Measurements from ENCODE around the gene MBL2.

The MBL2 gene

DNA sequence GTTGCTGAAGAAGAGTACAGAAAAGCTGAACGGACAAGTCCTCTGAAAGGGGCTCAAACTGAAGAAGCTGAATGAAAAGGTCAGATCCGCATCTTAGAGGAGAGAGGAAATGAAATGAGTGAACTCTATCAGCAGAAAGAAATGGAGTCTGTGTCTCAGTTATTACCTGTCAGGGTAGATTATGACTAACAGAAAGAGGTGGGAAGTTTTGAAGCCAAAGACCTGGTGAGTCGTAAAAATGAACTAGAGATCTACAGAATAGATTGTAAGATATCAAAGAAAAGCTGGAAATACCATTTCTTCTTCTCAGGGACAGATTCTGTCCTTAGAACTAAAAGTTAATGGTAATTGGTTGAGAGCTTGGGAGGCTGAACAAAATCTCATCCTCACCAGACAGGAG lies 11.1 kb upstream of the MBL2 start:
- Histone ChIP-seq H3K4me3 (ENCODE audit: low read length) (no peak overlapping the region), H3K9ac (ENCODE audit: low read depth, low read length) (no peak overlapping the region), H3K36me3 (ENCODE audit: insufficient read depth, low read length) (no peaks in the 10 kb centered on the region), H3K27ac (ENCODE audit: low read depth, low read length) (no peak overlapping the region), H3K9me3 (ENCODE audit: insufficient read depth, low read depth, low read length) (no peaks in the 10 kb centered on the region), H3K4me1 (ENCODE audit: insufficient read depth, low read length) (no peaks in the 10 kb centered on the region), H3K27me3 (ENCODE audit: insufficient read depth, low read length) (no peaks in the 10 kb centered on the region)
- WGBS = 94% methylated on average over 3 of the region's 3 CpGs

- Histone ChIP-seq H3K9ac (ENCODE audit: low read depth, low read length) (no peak overlapping the region), H3K27me3 (ENCODE audit: insufficient read depth, low read length) (no peaks in the 10 kb centered on the region)
These were observed 10.0 kb upstream of the MBL2 start for GRCh38 chr10:52782554-52782953.

GRCh38 chr10:52780391-52781155 lies 8.0 kb upstream of the MBL2 start:
- 59% methylated on average over 6 of the region's 6 CpGs for WGBS
- Histone ChIP-seq H3K27ac (ENCODE audit: low read depth, low read length) (no peak overlapping the region), H3K4me1 (ENCODE audit: insufficient read depth, low read length) (no peaks in the 10 kb centered on the region), H3K9me3 (ENCODE audit: insufficient read depth, low read depth, low read length) (no peaks in the 10 kb centered on the region), H3K4me3 (ENCODE audit: low read length) (no peak overlapping the region), H3K27me3 (ENCODE audit: insufficient read depth, low read length) (no peaks in the 10 kb centered on the region), H3K9ac (ENCODE audit: low read depth, low read length) (no peak overlapping the region), H3K36me3 (ENCODE audit: insufficient read depth, low read length) (no peaks in the 10 kb centered on the region)

More at GRCh38 chr10:52782554-52782953, 10.0 kb upstream of the MBL2 start:
- no peaks in the 10 kb centered on the region for H3K9me3 ChIP-seq (ENCODE audit: insufficient read depth, low read depth, low read length)
- H3K4me1 ChIP-seq (ENCODE audit: insufficient read depth, low read length) = no peaks in the 10 kb centered on the region
- H3K27ac ChIP-seq (ENCODE audit: low read depth, low read length) = no peak overlapping the region
- no peaks in the 10 kb centered on the region for H3K36me3 ChIP-seq (ENCODE audit: insufficient read depth, low read length)
- no peak overlapping the region for H3K4me3 ChIP-seq (ENCODE audit: low read length)

DNA sequence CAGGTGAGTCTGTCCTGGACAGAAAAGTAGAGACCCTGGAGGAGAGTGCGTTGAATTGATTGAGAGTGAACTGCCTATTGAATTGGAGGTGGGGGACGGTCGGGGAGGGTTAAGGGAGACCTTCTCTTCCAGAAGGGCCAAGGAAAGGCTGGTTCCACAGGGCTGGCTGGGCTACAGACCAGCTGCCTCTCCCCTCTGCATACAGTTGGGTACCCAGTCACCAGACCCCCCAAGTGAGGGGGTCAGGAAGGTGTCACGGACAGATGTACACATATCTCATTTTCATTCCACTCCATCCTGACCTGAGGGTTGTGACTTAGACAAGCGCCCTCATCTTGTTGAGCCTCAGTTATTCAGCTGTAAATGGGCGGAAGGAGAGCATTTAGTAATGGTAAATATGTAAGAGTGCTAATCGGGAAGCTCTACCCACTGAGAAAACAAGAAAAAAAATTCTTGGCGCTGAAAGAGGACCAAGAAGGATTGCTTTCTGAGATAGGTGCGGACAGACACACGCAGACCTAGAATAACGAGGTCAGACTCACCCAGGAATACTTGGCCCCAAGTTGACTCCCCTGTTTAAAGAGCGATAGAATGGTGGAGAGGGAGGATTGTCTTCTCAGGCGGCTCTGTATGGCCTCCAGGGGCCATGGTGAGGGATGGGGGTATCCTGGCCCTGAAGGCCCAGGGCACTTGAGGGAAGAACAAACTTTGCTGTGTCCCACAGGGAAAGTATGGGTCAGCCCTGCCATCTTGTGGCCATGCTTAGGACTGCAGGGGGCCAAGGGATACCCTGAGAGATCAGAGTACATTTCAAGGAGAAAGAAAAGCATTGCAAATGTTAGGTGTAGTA lies 7.2 kb upstream of the MBL2 start:
- Histone ChIP-seq H3K4me3 (ENCODE audit: low read length) (no peak overlapping the region), H3K27me3 (ENCODE audit: insufficient read depth, low read length) (no peaks in the 10 kb centered on the region), H3K9me3 (ENCODE audit: insufficient read depth, low read depth, low read length) (no peaks in the 10 kb centered on the region), H3K36me3 (ENCODE audit: insufficient read depth, low read length) (no peaks in the 10 kb centered on the region), H3K27ac (ENCODE audit: low read depth, low read length) (no peak overlapping the region), H3K9ac (ENCODE audit: low read depth, low read length) (no peak overlapping the region), H3K4me1 (ENCODE audit: insufficient read depth, low read length) (no peaks in the 10 kb centered on the region)
- WGBS = 85% methylated on average over 13 of the region's 13 CpGs

DNA sequence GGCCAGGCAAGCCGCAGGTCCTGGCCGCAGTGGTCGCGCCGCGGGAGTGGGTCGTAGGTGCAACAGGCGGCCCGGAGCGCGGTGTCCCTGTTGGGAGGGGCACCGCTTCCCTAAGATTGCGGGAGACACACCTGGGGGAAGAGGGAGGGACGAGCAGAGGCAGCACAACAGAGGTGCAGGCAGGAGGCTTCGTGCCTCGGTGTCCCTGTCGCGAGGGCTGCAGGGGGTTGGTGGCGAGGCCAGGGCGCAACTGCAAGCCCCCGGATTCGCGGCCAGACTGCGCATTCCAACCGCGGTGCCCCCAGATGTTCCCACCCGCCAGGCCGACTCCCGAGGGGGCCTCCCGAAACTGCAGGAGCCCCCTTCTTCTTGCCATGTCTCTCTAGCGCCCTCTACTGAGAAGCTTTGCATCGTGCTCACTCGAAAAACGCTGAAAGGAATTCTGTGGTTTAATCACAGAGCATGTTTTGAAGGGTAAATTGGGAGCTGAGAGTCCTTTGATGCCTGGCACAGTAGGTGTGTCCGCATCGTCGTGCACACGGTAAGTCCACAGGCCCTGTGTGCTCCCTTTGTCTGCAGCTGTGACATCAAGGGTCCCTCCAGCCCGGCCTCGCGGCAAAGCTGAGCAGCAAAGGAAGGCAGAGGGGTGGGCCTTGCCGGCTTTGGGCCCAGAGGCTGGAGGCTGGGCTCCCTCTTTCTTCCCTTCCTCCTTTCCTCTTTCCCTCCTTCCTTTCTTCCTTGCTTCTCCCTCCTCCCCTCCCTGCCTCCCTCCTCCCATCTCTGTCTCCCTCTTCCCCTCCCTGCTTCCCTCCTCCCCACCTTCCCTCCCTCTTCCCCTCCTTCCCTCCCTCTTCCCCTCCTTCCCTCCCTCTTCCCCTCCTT lies 6.2 kb upstream of the MBL2 start:
- 90% methylated on average over 42 of the region's 42 CpGs for WGBS
- Histone ChIP-seq H3K36me3 (ENCODE audit: insufficient read depth, low read length) (no peaks in the 10 kb centered on the region), H3K9me3 (ENCODE audit: insufficient read depth, low read depth, low read length) (no peaks in the 10 kb centered on the region)

DNA sequence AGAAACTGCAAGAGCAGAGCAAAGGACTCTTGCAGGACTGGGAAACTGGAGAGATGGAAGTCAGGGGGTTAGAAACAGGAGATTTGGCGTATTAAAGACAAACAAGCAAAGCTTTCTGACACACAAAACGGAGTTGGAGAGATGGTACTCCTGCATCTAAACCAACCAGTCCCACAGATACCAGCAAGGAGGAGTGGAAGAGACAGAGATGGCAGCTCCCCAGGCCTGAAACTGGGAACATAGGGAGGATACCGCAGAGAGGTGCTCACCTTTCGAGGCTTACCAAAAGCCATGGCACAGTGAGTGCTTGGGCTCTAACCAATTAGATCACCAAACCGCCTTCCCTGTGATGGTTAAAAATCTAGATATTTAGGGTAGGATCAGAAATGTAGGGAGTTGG lies 4.8 kb upstream of the MBL2 start:
- no peak overlapping the region for H3K27ac ChIP-seq (ENCODE audit: low read depth, low read length)
- 77% methylated on average over 5 of the region's 5 CpGs for WGBS
- no peaks in the 10 kb centered on the region for H3K9me3 ChIP-seq (ENCODE audit: insufficient read depth, low read depth, low read length)
- no peak overlapping the region for H3K9ac ChIP-seq (ENCODE audit: low read depth, low read length)
- H3K36me3 ChIP-seq (ENCODE audit: insufficient read depth, low read length) = no peaks in the 10 kb centered on the region
- H3K4me3 ChIP-seq (ENCODE audit: low read length) = no peak overlapping the region
- H3K4me1 ChIP-seq (ENCODE audit: insufficient read depth, low read length) = no peaks in the 10 kb centered on the region
- H3K27me3 ChIP-seq (ENCODE audit: insufficient read depth, low read length) = no peaks in the 10 kb centered on the region

More for the DNA sequence above, 6.2 kb upstream of the MBL2 start:
- H3K27ac ChIP-seq (ENCODE audit: low read depth, low read length) = no peak overlapping the region
- no peaks in the 10 kb centered on the region for H3K4me1 ChIP-seq (ENCODE audit: insufficient read depth, low read length)
- H3K27me3 ChIP-seq (ENCODE audit: insufficient read depth, low read length) = no peaks in the 10 kb centered on the region
- no peak overlapping the region for H3K9ac ChIP-seq (ENCODE audit: low read depth, low read length)
- H3K4me3 ChIP-seq (ENCODE audit: low read length) = no peak overlapping the region

DNA sequence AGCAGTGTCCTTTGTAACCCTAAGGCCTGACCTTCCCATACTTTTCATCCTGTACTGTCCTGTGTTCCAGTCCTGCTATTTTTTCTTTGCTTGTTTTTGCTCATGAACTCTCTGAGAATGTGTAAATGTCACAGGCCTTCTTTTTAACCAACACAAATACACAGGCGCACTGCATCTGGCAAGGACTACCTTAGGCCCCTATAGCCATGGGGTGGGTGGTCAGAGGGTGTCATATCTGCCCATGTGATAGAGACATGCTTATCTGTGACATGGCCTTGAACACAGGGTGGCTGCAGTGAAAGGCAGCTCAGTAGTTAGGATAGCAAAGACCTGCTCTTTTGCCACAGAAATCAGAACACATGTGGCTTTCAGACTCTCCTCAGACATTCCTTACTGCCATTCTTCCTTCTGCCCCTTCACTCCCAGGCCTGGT lies 3.9 kb upstream of the MBL2 start:
- H3K36me3 ChIP-seq (ENCODE audit: insufficient read depth, low read length) = no peaks in the 10 kb centered on the region
- no peaks in the 10 kb centered on the region for H3K4me1 ChIP-seq (ENCODE audit: insufficient read depth, low read length)
- H3K4me3 ChIP-seq (ENCODE audit: low read length) = no peak overlapping the region
- H3K9me3 ChIP-seq (ENCODE audit: insufficient read depth, low read depth, low read length) = no peaks in the 10 kb centered on the region
- no peak overlapping the region for H3K9ac ChIP-seq (ENCODE audit: low read depth, low read length)
- H3K27ac ChIP-seq (ENCODE audit: low read depth, low read length) = no peak overlapping the region
- H3K27me3 ChIP-seq (ENCODE audit: insufficient read depth, low read length) = no peaks in the 10 kb centered on the region
- WGBS = 0% methylated on average over 1 of the region's 1 CpG

DNA sequence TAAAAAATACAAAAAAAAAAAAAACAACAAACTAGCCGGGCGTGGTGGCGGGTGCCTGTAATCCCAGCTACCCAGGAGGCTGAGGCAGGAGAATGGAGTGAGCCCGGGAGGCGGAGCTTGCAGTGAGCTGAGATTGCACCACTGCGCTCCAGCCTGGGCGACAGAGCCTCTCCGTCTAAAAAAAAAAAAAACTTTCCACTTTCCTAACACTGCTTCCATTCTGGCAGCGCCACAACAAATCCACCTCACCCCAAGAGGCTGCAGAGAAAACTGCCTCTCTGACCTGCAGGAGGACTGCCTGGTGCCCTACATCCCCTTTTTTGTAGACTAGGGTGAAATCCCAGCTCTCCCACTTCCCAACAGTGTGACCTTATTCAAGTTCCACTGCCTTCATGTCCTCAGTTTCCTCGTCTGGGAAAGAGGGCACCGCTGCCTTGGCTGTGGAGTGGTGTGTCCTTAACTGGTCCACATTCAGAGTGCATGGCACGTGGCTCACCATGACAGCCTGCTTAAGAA lies 2.6 kb upstream of the MBL2 start:
- Histone ChIP-seq H3K36me3 (ENCODE audit: insufficient read depth, low read length) (no peaks in the 10 kb centered on the region), H3K4me3 (ENCODE audit: low read length) (no peak overlapping the region), H3K9ac (ENCODE audit: low read depth, low read length) (no peak overlapping the region; the same call in 1 of the 2 replicates), H3K27me3 (ENCODE audit: insufficient read depth, low read length) (no peaks in the 10 kb centered on the region), H3K4me1 (ENCODE audit: insufficient read depth, low read length) (no peaks in the 10 kb centered on the region), H3K9me3 (ENCODE audit: insufficient read depth, low read depth, low read length) (no peaks in the 10 kb centered on the region), H3K27ac (ENCODE audit: low read depth, low read length) (no peak overlapping the region)
- 95% methylated on average over 12 of the region's 12 CpGs for WGBS

DNA sequence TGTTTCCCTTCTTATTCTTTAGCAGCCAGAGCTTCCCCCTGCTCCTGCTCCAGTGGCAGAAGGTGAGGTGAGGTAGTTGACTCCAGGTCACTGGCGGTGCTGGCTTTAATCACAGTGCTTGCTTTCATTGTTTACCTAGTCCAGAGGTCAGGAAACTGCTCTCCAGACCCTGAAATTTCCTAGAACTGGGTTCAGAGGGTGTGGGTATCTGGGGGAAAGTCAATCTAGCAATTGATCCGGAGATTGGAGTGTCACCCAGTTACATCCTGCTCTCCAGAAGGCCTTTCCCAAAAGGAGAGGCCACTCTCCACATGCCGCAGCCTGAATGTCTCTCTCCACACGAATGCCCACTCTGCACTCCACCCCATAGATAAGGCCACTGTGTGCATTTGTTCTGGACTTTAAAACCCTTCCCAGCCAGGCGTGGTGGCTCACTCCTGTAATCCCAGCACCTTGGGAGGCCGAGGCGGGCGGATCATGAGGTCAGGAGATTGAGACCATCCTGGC lies 2.1 kb upstream of the MBL2 start:
- Histone ChIP-seq H3K27me3 (ENCODE audit: insufficient read depth, low read length) (no peaks in the 10 kb centered on the region), H3K9ac (ENCODE audit: low read depth, low read length) (no peak overlapping the region), H3K4me1 (ENCODE audit: insufficient read depth, low read length) (no peaks in the 10 kb centered on the region), H3K36me3 (ENCODE audit: insufficient read depth, low read length) (no peaks in the 10 kb centered on the region), H3K27ac (ENCODE audit: low read depth, low read length) (no peak overlapping the region), H3K4me3 (ENCODE audit: low read length) (no peak overlapping the region), H3K9me3 (ENCODE audit: insufficient read depth, low read depth, low read length) (no peaks in the 10 kb centered on the region)
- 95% methylated on average over 8 of the region's 8 CpGs for WGBS

DNA sequence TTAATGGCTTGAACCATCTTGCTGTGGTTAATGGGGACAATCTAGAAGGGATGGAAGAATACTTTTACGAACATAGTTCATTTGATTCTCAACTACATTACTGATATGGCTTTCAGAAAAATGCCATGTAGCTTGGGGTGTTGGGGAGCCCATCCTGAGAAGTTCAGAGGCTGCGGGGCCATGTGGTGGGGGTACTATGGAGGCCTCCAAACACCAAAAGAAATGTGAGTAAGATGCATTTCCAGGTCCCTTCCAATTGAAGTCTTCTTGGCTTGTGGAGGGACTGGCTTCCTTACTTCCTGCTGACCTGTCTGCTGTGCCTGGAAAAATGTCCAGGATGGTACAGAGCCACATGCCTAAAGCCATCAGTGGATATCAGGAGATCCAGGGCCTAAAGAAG lies 1.6 kb upstream of the MBL2 start:
- no peaks in the 10 kb centered on the region for H3K4me1 ChIP-seq (ENCODE audit: insufficient read depth, low read length)
- no peaks in the 10 kb centered on the region for H3K9me3 ChIP-seq (ENCODE audit: insufficient read depth, low read depth, low read length)
- H3K9ac ChIP-seq (ENCODE audit: low read depth, low read length) = no peak overlapping the region
- WGBS = 94% methylated on average over 1 of the region's 2 CpGs
- no peak overlapping the region for H3K27ac ChIP-seq (ENCODE audit: low read depth, low read length)
- no peaks in the 10 kb centered on the region for H3K27me3 ChIP-seq (ENCODE audit: insufficient read depth, low read length)
- H3K36me3 ChIP-seq (ENCODE audit: insufficient read depth, low read length) = no peaks in the 10 kb centered on the region
- H3K4me3 ChIP-seq (ENCODE audit: low read length) = no peak overlapping the region
